Parathyroid adenoma (tissue), 2 donors: ENCODE measurements around the gene SMPD3.

Source experiments
- H2AFZ ChIP-seq: fragments of 300-600 bp; sonication (generic); one replicate; pipeline ENCODE4 v1.7.0; 2017; ENCODE audit warnings: antibody characterized with exemption, mild to moderate bottlenecking
- H3K27ac ChIP-seq: fragments of 300-600 bp; sonication (generic); one replicate; pipeline ENCODE4 v1.7.0; 2017
- H3K27me3 ChIP-seq: fragments of 300-600 bp; sonication (generic); one replicate; pipeline ENCODE4 v1.7.0; 2017; ENCODE audit warnings: low read length; ENCODE audit not compliant: control insufficient read depth, insufficient read depth
- H3K36me3 ChIP-seq: fragments of 300-600 bp; sonication (generic); one replicate; pipeline ENCODE4 v1.7.0; 2017; ENCODE audit warnings: low read length; ENCODE audit not compliant: control insufficient read depth, insufficient read depth
- H3K4me1 ChIP-seq: fragments of 300-600 bp; sonication (generic); one replicate; pipeline ENCODE4 v1.7.0; 2017; ENCODE audit warnings: control low read depth
- H3K4me2 ChIP-seq: fragments of 300-600 bp; sonication (generic); one replicate; pipeline ENCODE4 v1.7.0; 2017; ENCODE audit warnings: low read length
- H3K4me3 ChIP-seq: fragments of 300-600 bp; sonication (generic); one replicate; pipeline ENCODE4 v1.7.0; 2017; ENCODE audit warnings: low read depth, low read length
- H3K79me2 ChIP-seq: fragments of 300-600 bp; sonication (generic); one replicate; pipeline ENCODE4 v1.7.0; 2017; ENCODE audit warnings: control low read depth
- H3K9ac ChIP-seq: fragments of 300-600 bp; sonication (generic); one replicate; pipeline ENCODE4 v1.7.0; 2017; ENCODE audit warnings: mild to moderate bottlenecking
- H3K9me3 ChIP-seq: fragments of 300-600 bp; sonication (generic); one replicate; pipeline ENCODE4 v1.7.0; 2017; ENCODE audit warnings: low read length; ENCODE audit not compliant: control insufficient read depth
- TF ChIP-seq, protein P1 (sequence below): fragments of 300-600 bp; sonication (generic); IDR thresholded peaks from one replicate; pipeline ENCODE4 v1.7.0; 2017; ENCODE audit warnings: antibody characterized with exemption, mild to moderate bottlenecking
- donor health status: primary hyperparathyroidism.

SMPD3 gene

DNA sequence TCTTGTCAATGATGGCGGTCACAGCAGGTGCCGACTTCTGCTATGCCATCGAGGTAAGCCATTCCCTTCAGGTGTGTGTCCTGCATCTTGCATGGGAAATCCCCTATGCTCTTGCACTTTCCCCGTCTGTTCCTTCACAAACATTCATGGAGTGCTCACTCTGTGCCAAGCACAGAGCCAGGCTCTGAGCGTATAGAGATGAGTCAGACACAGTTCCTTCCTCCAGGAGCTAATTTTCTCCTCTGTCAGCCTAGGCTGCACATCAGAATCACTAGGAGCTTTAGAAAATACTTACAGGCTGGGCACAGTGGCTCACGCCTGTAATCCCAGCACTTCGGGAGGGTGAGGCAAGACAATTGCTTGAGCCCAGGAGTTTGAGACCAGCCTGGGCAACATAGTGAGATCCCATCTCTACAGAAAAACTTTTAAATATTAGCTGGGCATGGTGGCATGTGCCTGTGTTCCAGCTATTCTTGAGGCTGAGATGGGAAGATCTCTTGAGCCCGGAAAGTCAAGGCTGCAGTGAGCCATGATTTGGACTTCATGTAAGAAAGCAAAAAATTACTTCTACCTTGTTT is 123.4 kb downstream of the SMPD3 start:
- Histone ChIP-seq H2AFZ (no peak overlapping the region), H3K4me2 (no peak overlapping the region), H3K27me3 (no peaks in the 10 kb centered on the region), H3K4me1 (no peaks in the 10 kb centered on the region), H3K9me3 (no peaks in the 10 kb centered on the region), H3K79me2 (no peaks in the 10 kb centered on the region), H3K9ac (no peak overlapping the region), H3K4me3 (no peak overlapping the region), H3K27ac (no peak overlapping the region), H3K36me3 (no peaks in the 10 kb centered on the region)
- TF ChIP-seq, protein P1, sequence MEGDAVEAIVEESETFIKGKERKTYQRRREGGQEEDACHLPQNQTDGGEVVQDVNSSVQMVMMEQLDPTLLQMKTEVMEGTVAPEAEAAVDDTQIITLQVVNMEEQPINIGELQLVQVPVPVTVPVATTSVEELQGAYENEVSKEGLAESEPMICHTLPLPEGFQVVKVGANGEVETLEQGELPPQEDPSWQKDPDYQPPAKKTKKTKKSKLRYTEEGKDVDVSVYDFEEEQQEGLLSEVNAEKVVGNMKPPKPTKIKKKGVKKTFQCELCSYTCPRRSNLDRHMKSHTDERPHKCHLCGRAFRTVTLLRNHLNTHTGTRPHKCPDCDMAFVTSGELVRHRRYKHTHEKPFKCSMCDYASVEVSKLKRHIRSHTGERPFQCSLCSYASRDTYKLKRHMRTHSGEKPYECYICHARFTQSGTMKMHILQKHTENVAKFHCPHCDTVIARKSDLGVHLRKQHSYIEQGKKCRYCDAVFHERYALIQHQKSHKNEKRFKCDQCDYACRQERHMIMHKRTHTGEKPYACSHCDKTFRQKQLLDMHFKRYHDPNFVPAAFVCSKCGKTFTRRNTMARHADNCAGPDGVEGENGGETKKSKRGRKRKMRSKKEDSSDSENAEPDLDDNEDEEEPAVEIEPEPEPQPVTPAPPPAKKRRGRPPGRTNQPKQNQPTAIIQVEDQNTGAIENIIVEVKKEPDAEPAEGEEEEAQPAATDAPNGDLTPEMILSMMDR: no peak

GRCh38 chr16:68324336-68324735 is 124.0 kb downstream of the SMPD3 start:
- Histone ChIP-seq H3K79me2 (no peaks in the 10 kb centered on the region), H2AFZ (no peak overlapping the region), H3K27ac (no peak overlapping the region), H3K36me3 (no peaks in the 10 kb centered on the region), H3K4me2 (no peak overlapping the region), H3K4me1 (no peaks in the 10 kb centered on the region), H3K9ac (no peak overlapping the region), H3K4me3 (no peak overlapping the region), H3K27me3 (no peaks in the 10 kb centered on the region), H3K9me3 (no peaks in the 10 kb centered on the region)
- TF ChIP-seq, protein P1: no peak

DNA sequence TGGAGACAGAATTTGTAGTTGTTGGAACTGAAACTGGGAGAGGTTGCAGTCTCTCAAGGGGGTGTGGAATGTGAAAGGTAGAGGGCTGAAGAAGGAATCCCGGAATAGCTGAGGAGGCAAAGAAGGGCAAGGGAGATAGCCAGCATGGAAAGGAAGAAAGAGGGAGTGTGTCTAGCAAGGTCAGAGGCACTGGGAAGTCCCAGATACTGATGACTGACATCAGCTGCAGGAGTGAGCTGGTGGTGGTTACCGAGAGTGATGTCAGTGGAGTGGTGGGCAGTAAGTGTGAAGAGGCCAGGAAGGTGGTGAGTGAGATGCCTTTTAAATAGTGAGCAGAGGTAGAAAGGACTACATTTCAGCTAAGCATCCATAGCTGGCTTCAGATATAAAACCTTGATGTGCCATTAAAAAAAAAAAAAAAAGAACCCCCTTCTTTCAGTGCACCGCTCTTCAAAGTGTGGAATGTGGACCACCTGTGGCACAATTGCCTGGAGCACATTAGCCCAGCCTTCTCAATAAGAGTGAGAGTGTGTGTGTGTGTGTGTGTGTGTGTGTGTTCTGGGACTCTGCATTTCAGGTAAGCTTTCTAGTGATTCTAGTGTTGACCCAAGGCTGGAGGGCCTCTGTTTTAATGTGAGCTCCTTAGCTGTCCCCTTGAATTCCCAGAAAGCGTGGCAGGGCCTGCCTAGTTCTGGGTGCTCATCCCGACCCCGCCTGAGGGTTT is 129.0 kb downstream of the SMPD3 start:
- Histone ChIP-seq H3K4me3 (no peak overlapping the region), H2AFZ (no peak overlapping the region), H3K27ac (no peak overlapping the region), H3K4me2 (no peak overlapping the region), H3K36me3 (no peaks in the 10 kb centered on the region), H3K4me1 (no peaks in the 10 kb centered on the region), H3K79me2 (no peaks in the 10 kb centered on the region), H3K27me3 (no peaks in the 10 kb centered on the region), H3K9me3 (no peaks in the 10 kb centered on the region), H3K9ac (no peak overlapping the region)
- TF ChIP-seq, protein P1: no peak

GRCh38 chr16:68313116-68313515 is 135.2 kb downstream of the SMPD3 start:
- Histone ChIP-seq H3K36me3 (no peaks in the 10 kb centered on the region), H3K9me3 (no peaks in the 10 kb centered on the region), H2AFZ (no peak overlapping the region), H3K4me3 (no peak overlapping the region), H3K9ac (no peak overlapping the region), H3K4me2 (no peak overlapping the region), H3K4me1 (peaks cover 9% of the 10 kb centered on the region), H3K27ac (no peak overlapping the region), H3K27me3 (no peaks in the 10 kb centered on the region), H3K79me2 (peaks cover 11% of the 10 kb centered on the region)
- TF ChIP-seq, protein P1: no peak
